H9 (cell line): ENCODE results near the gene CDYL. TPM values are rescaled to one million over a fixed set of nuclear protein-coding genes. Genes with fewer than 3 reads are reported as not detected.
A peak's percentile ranks its signal among the peaks of the same experiment; 100 is the strongest.

Source experiments
- DNase-seq: peaks from one replicate; pipeline ENCODE4 v3.0.0-alpha.2; 2017
- H2AFZ ChIP-seq: one replicate; pipeline ENCODE4 v1.6.1; 2013; ENCODE audit warnings: mild to moderate bottlenecking, low read length, control low read depth, moderate library complexity
- H2AK5ac ChIP-seq: 2 replicates; pipeline ENCODE4 v1.6.1; 2013; ENCODE audit warnings: low read length, control low read depth, mixed read lengths; ENCODE audit not compliant: insufficient read length
- H2BK120ac ChIP-seq: one replicate; pipeline ENCODE4 v1.6.1; 2013; ENCODE audit warnings: low read depth, mild to moderate bottlenecking, low read length, control low read depth, inconsistent platforms; ENCODE audit not compliant: poor library complexity, severe bottlenecking
- H2BK12ac ChIP-seq: 2 replicates; pipeline ENCODE4 v1.6.1; 2013; ENCODE audit warnings: low read length, control low read depth, mixed read lengths, low read depth; ENCODE audit not compliant: insufficient read length
- H2BK15ac ChIP-seq: 2 replicates; pipeline ENCODE4 v1.6.1; 2013; ENCODE audit warnings: low read depth, low read length, control low read depth
- H2BK20ac ChIP-seq: one replicate; pipeline ENCODE4 v1.6.1; 2013; ENCODE audit warnings: low read depth, mild to moderate bottlenecking, low read length, control low read depth, inconsistent platforms; ENCODE audit not compliant: poor library complexity, severe bottlenecking
- H2BK5ac ChIP-seq: 2 replicates; pipeline ENCODE4 v1.6.1; 2013; ENCODE audit warnings: low read length, control low read depth, mixed read lengths; ENCODE audit not compliant: insufficient read length
- H3K14ac ChIP-seq: 2 replicates; pipeline ENCODE4 v1.6.1; 2013; ENCODE audit warnings: low read length, control low read depth; ENCODE audit not compliant: insufficient read depth
- H3K18ac ChIP-seq: 2 replicates; pipeline ENCODE4 v1.6.1; 2013; ENCODE audit warnings: low read depth, mild to moderate bottlenecking, mixed read lengths, low read length, control low read depth; ENCODE audit not compliant: insufficient read length
- H3K23ac ChIP-seq: 2 replicates; pipeline ENCODE4 v1.6.1; 2013; ENCODE audit warnings: low read length, control low read depth, mixed read lengths, low read depth; ENCODE audit not compliant: insufficient read length
- H3K23me2 ChIP-seq: 2 replicates; pipeline ENCODE4 v1.6.1; 2013; ENCODE audit warnings: low read depth, mild to moderate bottlenecking, mixed read lengths, low read length, control low read depth; ENCODE audit not compliant: insufficient read length, poor library complexity, severe bottlenecking
- H3K27ac ChIP-seq: 2 replicates; pipeline ENCODE4 v1.5.1; 2013; ENCODE audit warnings: low read length, control low read depth, mixed read lengths, low read depth; ENCODE audit not compliant: insufficient read length
- H3K27me3 ChIP-seq: 2 replicates; pipeline ENCODE4 v1.6.1; 2013; ENCODE audit warnings: low read length, control low read depth, inconsistent platforms; ENCODE audit not compliant: insufficient read depth
- H3K4ac ChIP-seq: 2 replicates; pipeline ENCODE4 v1.6.1; 2013; ENCODE audit warnings: low read depth, mild to moderate bottlenecking, control low read depth, inconsistent platforms, low read length, moderate library complexity
- H3K4me1 ChIP-seq: 2 replicates; pipeline ENCODE4 v1.6.1; 2013; ENCODE audit warnings: low read length, control low read depth, inconsistent platforms; ENCODE audit not compliant: insufficient read depth
- H3K4me2 ChIP-seq: 2 replicates; pipeline ENCODE4 v1.6.1; 2013; ENCODE audit warnings: low read length, control low read depth, mixed read lengths; ENCODE audit not compliant: insufficient read length, insufficient read depth
- H3K56ac ChIP-seq: 2 replicates; pipeline ENCODE4 v1.6.1; 2013; ENCODE audit warnings: low read depth, mild to moderate bottlenecking, mixed read lengths, low read length, control low read depth; ENCODE audit not compliant: insufficient read length
- H3K79me1 ChIP-seq: 2 replicates; pipeline ENCODE4 v1.6.1; 2013; ENCODE audit warnings: low read depth, mild to moderate bottlenecking, moderate library complexity, low read length, control low read depth, inconsistent platforms; ENCODE audit not compliant: insufficient read depth, poor library complexity, severe bottlenecking
- H3K79me2 ChIP-seq: 2 replicates; pipeline ENCODE4 v1.6.1; 2013; ENCODE audit warnings: low read length, control low read depth, inconsistent platforms; ENCODE audit not compliant: insufficient read depth
- H3K9ac ChIP-seq: 2 replicates; pipeline ENCODE4 v1.6.1; 2013; ENCODE audit warnings: low read length, control low read depth, mixed read lengths; ENCODE audit not compliant: insufficient read length; ENCODE audit errors: extremely low read depth
- H3K9me3 ChIP-seq: one replicate; pipeline ENCODE4 v1.6.1; 2013; ENCODE audit warnings: low read depth, low read length, inconsistent platforms; ENCODE audit not compliant: control insufficient read depth
- H3T11ph ChIP-seq: one replicate; pipeline ENCODE4 v1.6.1; 2013; ENCODE audit warnings: mild to moderate bottlenecking, low read length, control low read depth, inconsistent platforms
- H4K20me1 ChIP-seq: one replicate; pipeline ENCODE4 v1.6.1; 2013; ENCODE audit not compliant: control insufficient read depth, insufficient read length, insufficient read depth
- H4K5ac ChIP-seq: 2 replicates; pipeline ENCODE4 v1.6.1; 2013; ENCODE audit warnings: low read depth, mild to moderate bottlenecking, mixed read lengths, low read length, control low read depth; ENCODE audit not compliant: insufficient read length
- H4K8ac ChIP-seq: replicated peaks from 2 replicates; pipeline ENCODE4 v1.6.1; 2013; ENCODE audit warnings: low read length, control low read depth, mixed read lengths, low read depth; ENCODE audit not compliant: insufficient read length
- H4K91ac ChIP-seq: 2 replicates; pipeline ENCODE4 v1.6.1; 2013; ENCODE audit warnings: low read depth, mild to moderate bottlenecking, moderate library complexity, mixed read lengths, low read length, control low read depth; ENCODE audit not compliant: insufficient read length
- H3K27ac Mint-ChIP-seq, 3 experiments: 2 replicates in 2 of 3; 3 replicates in 1 of 3; pipeline ENCODE4 v1.8.0; 2020 to 2021; ENCODE audit warnings: mixed read lengths in 3 of 3, mild to moderate bottlenecking in 1 of 3, moderate library complexity in 1 of 3
- H3K27me3 Mint-ChIP-seq: 2 replicates; pipeline ENCODE4 v1.8.0; 2021; ENCODE audit warnings: low read depth, mild to moderate bottlenecking, moderate library complexity, mixed read lengths
- H3K36me3 Mint-ChIP-seq, 3 experiments: 2 replicates in 2 of 3; 3 replicates in 1 of 3; pipeline ENCODE4 v1.8.0; 2020 to 2021; ENCODE audit warnings: low read depth in 3 of 3, mixed read lengths in 3 of 3; ENCODE audit not compliant: insufficient read depth in 1 of 3
- H3K4me1 Mint-ChIP-seq, 2 experiments: 2 replicates each; pipeline ENCODE4 v1.8.0; 2020; ENCODE audit warnings: mixed read lengths in 2 of 2
- H3K4me3 Mint-ChIP-seq, 2 experiments: 2 replicates in 1 of 2; 3 replicates in 1 of 2; pipeline ENCODE4 v1.8.0; 2020 to 2021; ENCODE audit warnings: mild to moderate bottlenecking in 2 of 2, mixed read lengths in 2 of 2, moderate library complexity in 1 of 2
- H3K9me3 Mint-ChIP-seq, 2 experiments: 2 replicates in 1 of 2; 3 replicates in 1 of 2; pipeline ENCODE4 v1.8.0; 2020; ENCODE audit warnings: mild to moderate bottlenecking in 2 of 2, mixed read lengths in 2 of 2, moderate library complexity in 1 of 2
- WGBS: extraction: QIAGEN DNeasy Blood & Tissue Kit; methylation state at CpG from one replicate; pipeline ENCODE4 v1.1.7; 2013; ENCODE audit warnings: missing lambda C conversion rate, low lambda C conversion rate, mixed read lengths; ENCODE audit not compliant: insufficient read length; ENCODE audit errors: extremely low coverage; 5-methylcytosine and 5-hydroxymethylcytosine counted together
- total RNA-seq: library from RNA; stranded (reverse); gene quantifications from 2 replicates; pipeline ENCODE4 v1.2.1, GENCODE V29; 2021
- TF ChIP-seq, protein P1 (sequence below): fragments of 200-600 bp; sonication (generic); conservative IDR thresholded peaks from 3 replicates; pipeline ENCODE4 v1.8.0; 2021; ENCODE audit warnings: antibody characterized with exemption, mild to moderate bottlenecking

CDYL gene
- total RNA-seq, 1 experiment from 2014 or later, result 95.0 TPM

DNA sequence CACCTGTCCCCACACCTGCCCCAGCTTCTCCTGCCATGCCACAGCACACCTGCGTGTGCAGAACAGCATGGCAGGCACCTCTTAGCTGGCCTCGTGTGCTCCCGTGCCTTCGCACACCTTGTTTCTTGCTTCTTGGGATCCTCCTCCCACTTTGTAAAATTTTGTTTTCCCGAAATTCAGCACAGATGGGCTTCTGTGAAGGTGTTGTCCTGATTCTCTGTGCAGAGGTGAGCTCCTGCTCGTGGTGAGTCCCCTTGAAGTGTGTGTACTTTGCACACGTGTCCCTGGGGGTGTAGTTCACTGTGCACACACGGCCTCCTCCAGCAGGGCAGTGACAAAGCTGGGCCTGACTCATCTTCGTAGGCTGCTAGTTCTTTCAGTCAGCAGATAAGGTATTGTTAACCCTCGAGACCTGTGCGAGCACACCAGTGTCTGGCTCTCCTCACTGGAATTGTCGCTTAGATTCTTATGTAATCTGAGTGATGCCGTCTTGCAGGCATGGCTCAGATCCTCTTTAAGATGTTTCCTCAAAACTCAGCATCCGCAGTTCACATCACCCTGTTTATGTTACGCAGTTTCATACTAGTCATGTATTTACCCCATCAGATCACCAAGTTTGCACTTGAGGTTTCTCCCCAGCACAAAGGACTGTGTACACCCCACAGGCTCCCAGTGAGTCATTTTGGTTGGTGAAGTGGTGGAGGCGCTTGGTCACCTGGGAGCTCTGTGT, 77.7 kb downstream of the CDYL start:
- Histone ChIP-seq H3K27ac (no peak overlapping the region), H4K91ac (no peak overlapping the region), H3K4me2 (no peak overlapping the region), H2AFZ (no peak overlapping the region), H4K20me1 (no peaks in the 10 kb centered on the region), H2BK15ac (no peak overlapping the region), H3K4me1 (no peaks in the 10 kb centered on the region), H3K27me3 (no peaks in the 10 kb centered on the region), H2BK20ac (no peak overlapping the region), H3K9me3 (no peaks in the 10 kb centered on the region), H3K9ac (no peak overlapping the region), H3T11ph (no peak overlapping the region), H3K56ac (no peak overlapping the region), H2AK5ac (no peak overlapping the region), H4K8ac (no peak overlapping the region), H3K14ac (no peak overlapping the region), H3K23me2 (no peaks in the 10 kb centered on the region), H3K79me1 (no peaks in the 10 kb centered on the region), H3K18ac (no peak overlapping the region), H2BK12ac (no peak overlapping the region), H3K79me2 (peaks cover 31% of the 10 kb centered on the region; the same call in 1 of the 2 replicates), H4K5ac (no peak overlapping the region), H3K4ac (no peak overlapping the region), H3K23ac (no peak overlapping the region), H2BK120ac (no peak overlapping the region), H2BK5ac (no peak overlapping the region)
- no peak for DNase-seq
- H3K27ac Mint-ChIP-seq, result peak overlapping the region in 2 of 3 experiments; percentile 10 to 15; a peak in 3 of 7 replicates
- no peaks in the 10 kb centered on the region for H3K9me3 Mint-ChIP-seq
- TF ChIP-seq, protein P1, sequence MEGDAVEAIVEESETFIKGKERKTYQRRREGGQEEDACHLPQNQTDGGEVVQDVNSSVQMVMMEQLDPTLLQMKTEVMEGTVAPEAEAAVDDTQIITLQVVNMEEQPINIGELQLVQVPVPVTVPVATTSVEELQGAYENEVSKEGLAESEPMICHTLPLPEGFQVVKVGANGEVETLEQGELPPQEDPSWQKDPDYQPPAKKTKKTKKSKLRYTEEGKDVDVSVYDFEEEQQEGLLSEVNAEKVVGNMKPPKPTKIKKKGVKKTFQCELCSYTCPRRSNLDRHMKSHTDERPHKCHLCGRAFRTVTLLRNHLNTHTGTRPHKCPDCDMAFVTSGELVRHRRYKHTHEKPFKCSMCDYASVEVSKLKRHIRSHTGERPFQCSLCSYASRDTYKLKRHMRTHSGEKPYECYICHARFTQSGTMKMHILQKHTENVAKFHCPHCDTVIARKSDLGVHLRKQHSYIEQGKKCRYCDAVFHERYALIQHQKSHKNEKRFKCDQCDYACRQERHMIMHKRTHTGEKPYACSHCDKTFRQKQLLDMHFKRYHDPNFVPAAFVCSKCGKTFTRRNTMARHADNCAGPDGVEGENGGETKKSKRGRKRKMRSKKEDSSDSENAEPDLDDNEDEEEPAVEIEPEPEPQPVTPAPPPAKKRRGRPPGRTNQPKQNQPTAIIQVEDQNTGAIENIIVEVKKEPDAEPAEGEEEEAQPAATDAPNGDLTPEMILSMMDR, result no peak
- no peaks in the 10 kb centered on the region for H3K27me3 Mint-ChIP-seq
- no peak overlapping the region for H3K4me3 Mint-ChIP-seq
- H3K4me1 Mint-ChIP-seq, result peaks cover 41 to 55% of the 10 kb centered on the region in 2 experiments
- no CpG with 5 or more reads among the region's 16 CpGs for WGBS
- peaks cover 0 to 10% (median 2%) of the 10 kb centered on the region in 3 experiments; a peak in 3 of 7 replicates for H3K36me3 Mint-ChIP-seq
